Adrenal gland (tissue), 12 donors: Measurements from ENCODE around the gene CBR3. TPM values are rescaled to one million over a fixed set of nuclear protein-coding genes. Genes with fewer than 3 reads are reported as not detected.
"Not testable (repeated sequence)": the region's sequence is repeated elsewhere in the genome, so short reads cannot be mapped to it uniquely, and the experiment has no call there.

Experiments
- DNase-seq, 7 donors: peaks; one replicate each; pipeline ENCODE4 v3.0.0-alpha.2; 2019 to 2020
- H3K27ac ChIP-seq, 5 donors: fragments of 200-600 bp; sonication (generic) in 4 of 5; 1 replicate in 3 of 5; 2 replicates in 2 of 5; pipeline versions ENCODE4 v1.5.1 to v1.8.0; 2016 to 2020; ENCODE audit warnings: mild to moderate bottlenecking in 1 of 5
- H3K27me3 ChIP-seq: fragments of 200-600 bp; 2 replicates; pipeline ENCODE4 v1.8.0; 2021
- H3K36me3 ChIP-seq, 2 donors: fragments of 200-600 bp; replicated peaks in 1 of 2; 1 replicate in 1 of 2; 2 replicates in 1 of 2; pipeline versions ENCODE4 v1.5.1 to v1.8.0; 2018 to 2022
- H3K4me1 ChIP-seq, 2 donors: fragments of 200-600 bp; replicated peaks in 1 of 2; 1 replicate in 1 of 2; 2 replicates in 1 of 2; pipeline versions ENCODE4 v1.5.1 to v1.8.0; 2018 to 2021
- H3K4me3 ChIP-seq, 4 donors: fragments of 200-600 bp; sonication (generic) in 3 of 4; one replicate each; pipeline ENCODE4 v1.5.1; 2016 to 2018
- H3K9me3 ChIP-seq, 3 donors: fragments of 200-600 bp; sonication (generic) in 1 of 3; replicated peaks in 1 of 3; 1 replicate in 2 of 3; 2 replicates in 1 of 3; pipeline versions ENCODE4 v1.5.1 to v1.8.0; 2016 to 2021
- CTCF ChIP-seq, 6 experiments: fragments of 450-650 bp in 4 of 6; fragments of 200-600 bp in 2 of 6; sonication (generic) in 1 of 6; IDR thresholded peaks; 1 replicate in 5 of 6; 2 replicates in 1 of 6; pipeline versions ENCODE4 v1.5.1 to v1.8.0; 2016 to 2021; ENCODE audit warnings: antibody characterized with exemption in 6 of 6, mild to moderate bottlenecking in 2 of 6, moderate library complexity in 1 of 6
- POLR2A ChIP-seq, 2 donors: fragments of 450-650 bp; IDR thresholded peaks; one replicate each; pipeline ENCODE4 v1.6.1; 2017; ENCODE audit warnings: antibody characterized with exemption in 2 of 2, mild to moderate bottlenecking in 2 of 2, moderate library complexity in 1 of 2
- WGBS, 4 donors: extraction: QIAGEN DNeasy Blood & Tissue Kit in 2 of 4; methylation state at CpG; one replicate each; pipeline versions ENCODE4 v1.1.5 to v1.1.7; 2013 to 2017; 5-methylcytosine and 5-hydroxymethylcytosine counted together
- intact Hi-C, 2 donors: fragments of 100-400 bp; cut with DNase I; formaldehyde crosslinking; loops; one replicate each; pipeline versions ENCODE4 v1.14.1 to v1.15.0; 2022 to 2023
- polyA plus RNA-seq, 3 donors: library from polyadenylated mRNA; stranded (reverse); fragments of 200-250 nt in 2 of 3; fragments of 350-450 nt in 1 of 3; fragmentation: Illumina TruSeq in 1 of 3; extraction: RNeasy Lipid Tissue Mini Kit (QIAGEN cat#74804) in 1 of 3; gene quantifications; one replicate each; pipeline ENCODE4 v1.2.3, GENCODE V29; 2013 to 2014
- total RNA-seq, 9 donors: library from RNA; depleted of rRNA in 4 of 9; stranded (reverse); fragments of >200 nt in 4 of 9; fragments of 120-200 nt in 1 of 9; fragmentation: NEBNext Ultra II Directional in 1 of 9; extraction: Animal tissue kit (Norgen Biotek cat#: 25700) in 1 of 9; gene quantifications; one replicate each; pipeline versions ENCODE4 v1.1.0 to v1.2.4, GENCODE V29; 2013 to 2023
- donor health status: healthy with polysubstance abuse.
- donor health status: Bipolar disorder and iron deficiency.
- donor health status: DM: yes; HTN: yes; CAD: no.
- donor health status: DM: no; HTN: no; CAD: no.
- donor health status: DM: no; HTN: no; CAD: no.
- donor health status: DM: yes; HTN: yes; CAD: no.

The CBR3 gene
- total and polyA plus RNA-seq, 12 donors = 0.83 to 10.7 (median 2.8) TPM

- no peak overlapping the region for H3K27ac ChIP-seq
- WGBS, 4 donors = 74 to 88% (median 85%) methylated on average over 8 of the region's 8 CpGs
- H3K27me3 ChIP-seq = no peaks in the 10 kb centered on the region
- intact Hi-C loops = no loop called here
- H3K4me1 ChIP-seq = peaks cover 3 to 18% of the 10 kb centered on the region in 2 donors
- peak in 2 of 7 donors; percentile 20 to 36 for DNase-seq
- no peak for TF ChIP-seq CTCF (IDR thresholded peaks at IDR 0.05)
- no peak for TF ChIP-seq POLR2A (IDR thresholded peaks at IDR 0.05)
- H3K36me3 ChIP-seq = no peaks in the 10 kb centered on the region
- no peaks in the 10 kb centered on the region for H3K9me3 ChIP-seq
- H3K4me3 ChIP-seq = no peak overlapping the region
These were observed 2.2 kb upstream of the CBR3 start for GRCh38 chr21:36132696-36133095.

- H3K4me1 ChIP-seq = peaks cover 3 to 18% of the 10 kb centered on the region in 2 donors
- H3K4me3 ChIP-seq = peak overlapping the region in 3 of 4 donors; percentile 8 to 71 (median 67)
- intact Hi-C loops = loop anchor here in 1 of 2 donors (5.0 kb wide), 2 partner anchors 77 to 197 kb away; no protein-coding TSS in a partner anchor
- H3K9me3 ChIP-seq = no peaks in the 10 kb centered on the region
- peak; percentile 39 to 82 (median 62) for DNase-seq
- no peaks in the 10 kb centered on the region for H3K36me3 ChIP-seq
- no peaks in the 10 kb centered on the region for H3K27me3 ChIP-seq
- 0 to 1% (median 0%) methylated on average over 20 to 60 of the region's 60 CpGs for WGBS, 4 donors
- TF ChIP-seq CTCF (IDR thresholded peaks at IDR 0.05) (no peak), POLR2A (IDR thresholded peaks at IDR 0.05) (no peak)
- peak overlapping the region in 4 of 5 donors; percentile 34 to 89 (median 52) for H3K27ac ChIP-seq
These were observed 668 bp downstream of the CBR3 start for GRCh38 chr21:36135391-36136102.

GRCh38 chr21:36139791-36140190 is 4.9 kb downstream of the CBR3 start:
- not testable (repeated sequence) for DNase-seq, H3K36me3 ChIP-seq, H3K9me3 ChIP-seq, H3K27me3 ChIP-seq, H3K4me3 ChIP-seq, H3K27ac ChIP-seq
- H3K4me1 ChIP-seq = peaks cover 3 to 10% of the 10 kb centered on the region in 2 donors
- WGBS, 4 donors = 91 to 95% (median 94%) methylated on average over 13 of the region's 13 CpGs
- intact Hi-C loops = loop anchor here (5.0 to 10.0 kb wide), 3 partner anchors 65 to 193 kb away; no protein-coding TSS in a partner anchor

GRCh38 chr21:36141513-36141925 is 6.6 kb downstream of the CBR3 start:
- peak; percentile 81 to 92 (median 88) for DNase-seq
- H3K36me3 ChIP-seq = no peaks in the 10 kb centered on the region
- H3K9me3 ChIP-seq = no peaks in the 10 kb centered on the region
- no peak overlapping the region for H3K4me3 ChIP-seq
- 4 to 12% (median 7%) methylated on average over 6 of the region's 6 CpGs for WGBS, 4 donors
- H3K4me1 ChIP-seq = no peaks in the 10 kb centered on the region
- TF ChIP-seq POLR2A (IDR thresholded peaks at IDR 0.05) (no peak), CTCF (IDR thresholded peaks at IDR 0.05) (peak; percentile 74 to 86 (median 82))
- intact Hi-C loops = loop anchor here in 1 of 2 donors (10.0 kb wide), 1 partner anchor 63 kb away; no protein-coding TSS in a partner anchor
- no peak overlapping the region for H3K27ac ChIP-seq
- H3K27me3 ChIP-seq = no peaks in the 10 kb centered on the region

GRCh38 chr21:36144233-36144632 is 9.4 kb downstream of the CBR3 start:
- H3K36me3 ChIP-seq, DNase-seq, H3K9me3 ChIP-seq, H3K27me3 ChIP-seq, H3K27ac ChIP-seq, H3K4me1 ChIP-seq, H3K4me3 ChIP-seq: not testable (repeated sequence)
- intact Hi-C loops = loop anchor here in 1 of 2 donors (10.0 kb wide), 1 partner anchor 61 kb away; no protein-coding TSS in a partner anchor
- WGBS, 4 donors = 59 to 85% (median 82%) methylated on average over 3 to 5 of the region's 6 CpGs
